ENCODE results near the gene SINHCAF.

DNA sequence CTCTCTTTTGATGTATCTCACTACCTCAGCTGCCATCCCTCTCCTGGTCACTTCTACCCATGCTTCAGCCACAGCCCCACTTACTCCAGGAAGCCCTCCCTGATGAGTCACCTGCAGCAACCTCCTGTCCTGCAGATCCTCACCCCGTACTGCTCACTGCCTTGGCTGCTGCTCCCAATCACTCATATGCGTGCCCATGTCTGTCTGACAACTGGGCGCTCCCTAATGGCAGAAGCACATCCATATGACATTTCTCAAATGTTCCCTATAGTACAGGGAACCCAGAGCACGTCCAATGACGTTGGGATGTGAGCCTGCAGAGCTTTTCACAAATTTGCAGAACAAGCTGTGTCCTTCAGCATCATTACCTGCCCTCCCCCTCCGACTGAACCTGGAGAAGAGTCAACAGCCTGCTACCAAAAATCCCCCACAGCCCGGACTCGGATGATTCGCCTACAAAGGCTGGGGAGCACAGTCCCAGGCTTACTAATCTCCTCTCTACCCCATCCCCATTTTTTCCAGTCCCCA is 90.0 kb downstream of the SINHCAF start:
- TF ChIP-seq, protein P1, sequence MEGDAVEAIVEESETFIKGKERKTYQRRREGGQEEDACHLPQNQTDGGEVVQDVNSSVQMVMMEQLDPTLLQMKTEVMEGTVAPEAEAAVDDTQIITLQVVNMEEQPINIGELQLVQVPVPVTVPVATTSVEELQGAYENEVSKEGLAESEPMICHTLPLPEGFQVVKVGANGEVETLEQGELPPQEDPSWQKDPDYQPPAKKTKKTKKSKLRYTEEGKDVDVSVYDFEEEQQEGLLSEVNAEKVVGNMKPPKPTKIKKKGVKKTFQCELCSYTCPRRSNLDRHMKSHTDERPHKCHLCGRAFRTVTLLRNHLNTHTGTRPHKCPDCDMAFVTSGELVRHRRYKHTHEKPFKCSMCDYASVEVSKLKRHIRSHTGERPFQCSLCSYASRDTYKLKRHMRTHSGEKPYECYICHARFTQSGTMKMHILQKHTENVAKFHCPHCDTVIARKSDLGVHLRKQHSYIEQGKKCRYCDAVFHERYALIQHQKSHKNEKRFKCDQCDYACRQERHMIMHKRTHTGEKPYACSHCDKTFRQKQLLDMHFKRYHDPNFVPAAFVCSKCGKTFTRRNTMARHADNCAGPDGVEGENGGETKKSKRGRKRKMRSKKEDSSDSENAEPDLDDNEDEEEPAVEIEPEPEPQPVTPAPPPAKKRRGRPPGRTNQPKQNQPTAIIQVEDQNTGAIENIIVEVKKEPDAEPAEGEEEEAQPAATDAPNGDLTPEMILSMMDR (IDR thresholded peaks at IDR 0.05; ENCODE audit: low read length) = no peak
- no peak for TF ChIP-seq EZH2 (optimal IDR thresholded peaks at IDR 0.05; ENCODE audit: low read depth, low read length)
